EL (cell line): Measurements from ENCODE around the gene GRIK2.

ENCODE experiments used
- DNase-seq: peaks from one replicate; pipeline ENCODE4 v3.0.0-alpha.2; 2016

The GRIK2 gene

DNA sequence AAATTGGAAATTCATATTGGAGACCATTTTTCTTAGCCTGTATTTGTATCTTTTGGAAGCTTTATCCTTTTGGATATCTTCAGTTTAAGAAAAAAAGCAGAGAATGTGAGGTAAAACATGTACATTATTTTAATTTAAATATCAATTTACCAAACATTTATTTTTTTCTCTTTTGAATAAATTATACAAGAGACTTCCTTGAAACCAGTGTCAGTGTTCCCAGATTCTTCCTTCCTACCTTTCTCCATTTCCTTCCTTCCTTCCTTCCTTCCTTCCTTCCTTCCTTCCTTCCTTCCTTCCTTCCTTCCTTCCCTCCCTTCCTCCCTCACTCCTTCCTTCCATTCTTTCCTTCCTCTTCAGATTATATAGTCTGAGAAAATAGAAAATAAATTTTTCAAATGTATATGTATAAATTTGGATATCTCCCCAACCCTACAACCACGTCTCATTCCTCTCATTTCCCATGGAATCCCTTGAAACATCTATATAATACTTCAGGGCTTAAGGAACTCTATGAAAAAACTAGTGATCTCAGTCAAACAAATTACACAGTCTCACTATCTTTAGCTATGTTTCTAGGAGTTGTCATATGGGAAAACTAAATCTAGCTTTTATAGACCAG lies 528.4 kb downstream of the GRIK2 start:
- no peak for DNase-seq

- no peak for DNase-seq
Measured at GRCh38 chr6:101926149-101926925, 532.8 kb downstream of the GRIK2 start.

DNA sequence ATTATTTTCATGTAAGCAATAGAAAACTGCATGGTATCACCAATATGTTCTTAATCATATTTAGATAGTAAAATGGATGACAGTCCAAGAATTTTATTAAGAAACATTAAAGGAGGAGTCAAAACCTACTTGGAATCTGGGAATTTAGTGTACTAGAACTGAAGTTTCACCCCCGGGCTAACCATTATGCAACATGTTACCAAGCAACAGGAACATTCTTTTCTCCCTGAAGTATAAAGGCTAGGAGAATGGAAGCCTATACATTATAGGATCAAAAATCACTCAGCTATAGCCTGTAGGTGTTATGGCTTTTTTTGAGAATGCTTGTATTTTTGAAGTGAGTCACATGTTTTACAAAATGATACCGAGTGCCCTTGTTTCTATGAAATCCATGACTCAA lies 538.3 kb downstream of the GRIK2 start:
- DNase-seq, result no peak

GRCh38 chr6:101932704-101933103 lies 539.2 kb downstream of the GRIK2 start:
- no peak for DNase-seq

- DNase-seq, result no peak
Measured at GRCh38 chr6:101935732-101936131, 542.2 kb downstream of the GRIK2 start.

DNA sequence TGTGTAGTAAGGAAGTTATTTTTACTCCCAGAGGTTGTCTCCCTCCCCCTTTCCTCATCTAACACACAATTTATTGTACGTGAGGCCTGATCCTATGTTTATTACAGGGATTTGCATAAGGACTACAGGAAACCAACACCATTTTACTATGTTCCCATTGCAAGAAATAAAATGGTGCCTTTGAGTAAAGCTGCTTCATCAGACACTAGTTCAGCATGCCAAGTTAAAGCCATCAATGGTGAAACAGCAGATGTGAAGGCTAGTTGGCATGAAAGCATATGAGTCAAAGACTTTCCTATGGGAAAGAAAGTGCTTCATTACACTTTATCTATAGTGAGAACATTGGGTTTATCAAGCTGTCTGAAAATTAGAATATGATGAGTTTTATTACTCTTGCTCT lies 543.0 kb downstream of the GRIK2 start:
- no peak for DNase-seq

GRCh38 chr6:101937108-101937507 lies 543.6 kb downstream of the GRIK2 start:
- DNase-seq, result no peak

- DNase-seq, result no peak
Measured at GRCh38 chr6:101940391-101940790, 546.9 kb downstream of the GRIK2 start.

DNA sequence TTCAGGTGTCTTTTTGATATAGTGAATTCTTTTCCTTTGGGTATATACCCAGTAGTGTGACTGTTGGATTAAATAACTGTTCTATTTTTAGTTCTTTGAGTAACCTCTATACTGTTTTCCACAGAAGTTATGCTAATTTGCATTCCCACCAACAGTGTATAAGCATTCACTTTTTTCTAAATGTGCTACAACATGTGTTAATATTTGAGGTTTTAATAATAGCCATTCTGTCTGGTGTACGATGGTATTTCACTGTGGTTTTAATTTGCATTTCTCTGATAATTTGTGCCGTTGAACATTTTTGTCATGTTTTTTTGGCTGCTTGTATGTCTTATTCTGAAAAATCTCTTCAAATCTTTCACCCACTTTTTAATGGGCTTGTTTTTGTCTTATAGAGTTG lies 563.5 kb downstream of the GRIK2 start:
- no peak for DNase-seq

- DNase-seq, result no peak
Measured at GRCh38 chr6:101961357-101961756, 567.8 kb downstream of the GRIK2 start.

GRCh38 chr6:101980924-101981323 lies 587.4 kb downstream of the GRIK2 start:
- DNase-seq, result no peak

DNA sequence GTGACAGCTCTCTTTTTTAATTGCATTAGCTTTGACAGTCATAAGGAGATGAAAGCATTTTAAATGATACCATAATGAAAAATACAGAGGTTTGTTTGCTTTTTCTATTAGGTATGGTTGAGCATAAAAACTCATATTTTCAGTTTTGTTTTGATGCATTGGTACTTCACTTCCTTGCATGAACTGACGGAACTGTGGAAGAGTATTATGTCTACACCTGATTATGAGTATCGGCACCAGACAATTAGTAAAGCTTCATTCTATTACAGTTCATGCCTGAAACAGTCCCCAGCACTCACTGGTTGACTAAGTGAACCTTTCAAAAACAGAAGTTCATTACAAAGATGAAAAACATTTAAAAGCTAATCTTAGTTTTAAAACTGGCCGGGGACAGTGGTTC lies 593.0 kb downstream of the GRIK2 start:
- DNase-seq, result no peak

DNA sequence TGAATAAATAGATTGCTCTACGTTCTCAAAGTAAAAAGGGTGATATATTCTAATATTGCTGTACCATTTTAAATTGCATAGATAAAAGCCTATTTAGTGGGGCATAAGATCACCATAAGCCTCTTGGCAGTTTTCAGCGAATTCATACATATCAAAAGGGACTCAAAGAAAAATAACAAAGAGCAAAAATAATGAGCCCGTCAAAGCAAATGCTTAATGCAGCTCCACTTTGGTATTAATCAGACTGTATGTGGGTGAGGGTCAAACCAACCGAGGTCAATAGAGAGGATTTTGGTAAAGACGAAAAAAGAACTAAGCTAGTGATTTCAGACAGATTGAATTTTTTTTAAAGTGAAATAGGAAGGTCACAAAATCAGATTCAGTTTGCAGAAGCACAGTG lies 598.8 kb downstream of the GRIK2 start:
- no peak for DNase-seq

DNA sequence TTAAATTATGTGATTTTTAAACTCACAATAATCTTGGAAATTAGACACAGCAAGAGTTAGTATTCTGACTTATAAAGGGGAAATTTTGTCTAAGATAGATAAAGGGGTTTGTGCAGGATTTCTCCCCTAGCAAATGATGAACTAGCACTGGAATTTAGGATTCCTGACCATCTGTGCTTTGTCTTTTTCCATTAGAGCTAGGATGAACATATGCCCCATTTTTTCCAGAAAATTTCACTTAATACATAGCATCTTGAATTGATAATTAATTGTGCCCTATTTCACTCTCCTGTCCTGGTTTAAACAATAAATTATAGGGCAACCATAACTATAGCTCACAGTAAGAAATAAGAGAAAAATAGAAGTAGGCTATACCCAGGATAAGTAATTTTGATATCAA lies 601.0 kb downstream of the GRIK2 start:
- DNase-seq, result no peak

DNA sequence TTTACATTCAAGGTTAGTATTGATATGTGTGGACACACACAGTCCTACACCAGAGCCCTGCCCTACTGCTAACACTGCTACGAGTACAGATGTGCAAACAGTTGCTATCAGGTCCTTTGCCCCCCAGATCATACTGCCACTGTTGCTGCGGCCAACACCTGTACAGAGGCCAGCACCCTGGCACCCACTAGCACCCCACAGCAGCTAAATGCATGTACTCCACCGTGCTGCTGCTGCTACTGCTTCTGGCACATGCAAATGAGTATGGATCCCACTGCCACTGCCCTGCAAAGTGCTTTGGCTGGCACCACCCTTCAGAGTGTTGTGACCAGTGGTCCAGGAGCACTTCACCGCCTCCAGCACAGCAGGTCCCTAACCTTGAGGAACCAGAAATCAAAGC lies 621.9 kb downstream of the GRIK2 start:
- no peak for DNase-seq

- no peak for DNase-seq
Measured at GRCh38 chr6:102022281-102022680, 628.8 kb downstream of the GRIK2 start.

- DNase-seq, result no peak
Measured at GRCh38 chr6:102022803-102023202, 629.3 kb downstream of the GRIK2 start.

GRCh38 chr6:102023977-102024657 lies 630.6 kb downstream of the GRIK2 start:
- no peak for DNase-seq

- DNase-seq, result no peak
Measured at GRCh38 chr6:102026649-102027048, 633.1 kb downstream of the GRIK2 start.

DNA sequence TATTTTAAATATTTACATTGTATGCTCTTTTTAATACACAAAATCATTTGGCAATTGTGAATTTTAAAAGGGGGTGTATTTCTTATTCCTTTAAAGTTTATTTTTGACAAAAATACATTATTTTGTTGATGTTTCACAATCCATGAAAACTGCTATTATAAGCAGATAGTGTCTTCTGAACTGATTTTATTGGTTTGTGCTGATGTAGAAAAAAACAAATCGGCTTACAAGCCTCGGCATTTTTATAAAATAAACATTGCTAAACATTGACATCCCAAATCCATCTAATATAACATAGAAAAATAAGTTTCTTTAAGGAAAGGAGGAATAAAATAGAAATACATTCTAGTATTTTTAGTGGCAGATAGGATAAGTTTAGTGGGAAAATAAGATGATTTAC lies 634.7 kb downstream of the GRIK2 start:
- no peak for DNase-seq

GRCh38 chr6:102038964-102039363 lies 645.5 kb downstream of the GRIK2 start:
- no peak for DNase-seq

DNA sequence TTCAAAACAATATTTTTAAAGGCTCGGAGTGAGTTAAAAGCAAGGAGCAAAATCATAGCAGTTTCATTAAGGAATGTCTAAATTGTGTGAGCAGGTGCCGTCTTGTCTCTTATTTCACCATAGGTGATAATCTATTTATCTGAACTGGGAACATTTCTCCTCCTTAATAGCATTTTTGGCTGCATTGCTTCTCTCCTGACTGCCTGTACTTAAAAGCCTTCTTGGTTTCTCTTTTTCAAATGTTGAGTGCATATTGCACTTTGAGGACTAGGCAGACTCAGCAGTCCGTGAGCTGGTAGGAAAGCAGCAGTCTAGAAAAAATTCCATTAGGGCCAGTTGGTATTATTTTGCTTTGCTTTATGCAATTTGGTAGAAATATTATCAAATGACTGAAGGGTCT lies 645.9 kb downstream of the GRIK2 start:
- no peak for DNase-seq

- no peak for DNase-seq
Measured at GRCh38 chr6:102051001-102051400, 657.5 kb downstream of the GRIK2 start.

GRCh38 chr6:102051720-102052119 lies 658.2 kb downstream of the GRIK2 start:
- no peak for DNase-seq
